Duodenal mucosa (tissue), 2 donors: ENCODE data around the gene IMMP2L.
"Not testable (repeated sequence)": the region's sequence is repeated elsewhere in the genome, so short reads cannot be mapped to it uniquely, and the experiment has no call there.

Experiments used
- H3K27ac ChIP-seq: one replicate; pipeline ENCODE4 v1.7.0; 2013; ENCODE audit warnings: low read depth, low read length
- H3K27me3 ChIP-seq, 2 donors: one replicate each; pipeline ENCODE4 v1.7.0; 2013; ENCODE audit warnings: low read length in 2 of 2, control low read depth in 1 of 2; ENCODE audit not compliant: insufficient read depth in 2 of 2, control insufficient read depth in 1 of 2
- H3K36me3 ChIP-seq, 2 donors: one replicate each; pipeline ENCODE4 v1.7.0; 2013; ENCODE audit warnings: low read length in 2 of 2, control low read depth in 1 of 2; ENCODE audit not compliant: insufficient read depth in 2 of 2, control insufficient read depth in 1 of 2
- H3K4me1 ChIP-seq, 2 donors: one replicate each; pipeline ENCODE4 v1.7.0; 2013; ENCODE audit warnings: low read length in 2 of 2, control low read depth in 1 of 2; ENCODE audit not compliant: insufficient read depth in 2 of 2, control insufficient read depth in 1 of 2
- H3K4me3 ChIP-seq, 2 donors: one replicate each; pipeline ENCODE4 v1.7.0; 2013; ENCODE audit warnings: low read length in 2 of 2, low read depth in 1 of 2
- H3K9ac ChIP-seq, 2 donors: one replicate each; pipeline ENCODE4 v1.7.0; 2013; ENCODE audit warnings: low read length in 2 of 2, low read depth in 1 of 2
- H3K9me3 ChIP-seq, 2 donors: one replicate each; pipeline ENCODE4 v1.7.0; 2013; ENCODE audit warnings: low read length in 2 of 2, control low read depth in 1 of 2; ENCODE audit not compliant: control insufficient read depth in 1 of 2

IMMP2L gene

GRCh38 chr7:111329367-111330234, 232.7 kb downstream of the IMMP2L start:
- Histone ChIP-seq H3K27ac (no peak overlapping the region), H3K4me3 (no peak overlapping the region), H3K9ac (no peak overlapping the region), H3K36me3 (no peaks in the 10 kb centered on the region), H3K9me3 (peaks cover 0 to 2% of the 10 kb centered on the region in 2 donors), H3K4me1 (no peaks in the 10 kb centered on the region), H3K27me3 (no peaks in the 10 kb centered on the region)

GRCh38 chr7:111328487-111328886, 233.8 kb downstream of the IMMP2L start:
- Histone ChIP-seq H3K4me1 (no peaks in the 10 kb centered on the region), H3K9ac (no peak overlapping the region), H3K4me3 (no peak overlapping the region), H3K27ac (no peak overlapping the region), H3K9me3 (peaks cover 0 to under 1% of the 10 kb centered on the region in 2 donors), H3K36me3 (no peaks in the 10 kb centered on the region), H3K27me3 (no peaks in the 10 kb centered on the region)

GRCh38 chr7:111324776-111325175, 237.5 kb downstream of the IMMP2L start:
- no peaks in the 10 kb centered on the region for H3K27me3 ChIP-seq
- H3K36me3 ChIP-seq: no peaks in the 10 kb centered on the region
- no peak overlapping the region for H3K27ac ChIP-seq
- no peak overlapping the region for H3K9ac ChIP-seq
- H3K4me3 ChIP-seq: no peak overlapping the region
- no peaks in the 10 kb centered on the region for H3K9me3 ChIP-seq
- H3K4me1 ChIP-seq: no peaks in the 10 kb centered on the region

DNA sequence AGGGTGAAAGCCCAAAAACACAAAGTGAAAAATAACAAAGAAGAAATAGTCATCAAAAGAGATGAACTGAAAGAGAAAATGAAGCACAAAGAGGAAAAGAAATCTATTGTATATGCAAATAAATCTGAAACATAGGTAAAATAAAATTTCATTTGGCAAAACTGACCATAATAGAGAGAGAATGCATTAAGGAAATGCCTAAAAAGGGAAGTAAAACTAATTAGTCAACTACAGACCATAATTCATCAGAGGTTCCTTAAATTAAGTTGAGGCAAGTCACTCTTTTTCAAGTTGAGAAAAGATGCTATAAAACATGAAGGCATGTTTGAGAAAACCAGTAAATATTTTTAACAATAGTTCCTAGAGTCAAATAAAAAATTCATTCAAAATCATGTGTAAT, 238.1 kb downstream of the IMMP2L start:
- no peak overlapping the region for H3K4me3 ChIP-seq
- H3K27ac ChIP-seq: no peak overlapping the region
- no peaks in the 10 kb centered on the region for H3K4me1 ChIP-seq
- no peak overlapping the region for H3K9ac ChIP-seq
- no peaks in the 10 kb centered on the region for H3K36me3 ChIP-seq
- H3K9me3 ChIP-seq: no peaks in the 10 kb centered on the region
- no peaks in the 10 kb centered on the region for H3K27me3 ChIP-seq

DNA sequence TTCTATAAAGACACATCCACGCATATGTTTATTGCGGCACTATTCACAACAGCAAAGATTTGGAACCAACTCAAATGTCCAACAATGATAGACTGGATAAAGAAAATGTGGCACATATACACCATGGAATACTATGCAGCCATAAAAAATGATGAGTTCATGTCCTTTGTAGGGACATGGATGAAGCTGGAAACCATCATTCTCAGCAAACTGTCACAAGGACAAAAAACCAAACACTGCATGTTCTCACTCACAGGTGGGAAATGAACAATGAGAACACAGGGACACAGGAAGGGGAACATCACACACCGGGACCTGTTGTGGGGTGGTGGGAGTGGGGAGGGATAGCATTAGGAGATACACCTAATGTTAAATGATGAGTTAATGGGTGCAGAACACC, 238.6 kb downstream of the IMMP2L start:
- H3K4me1 ChIP-seq, H3K9ac ChIP-seq, H3K27me3 ChIP-seq, H3K9me3 ChIP-seq, H3K4me3 ChIP-seq, H3K36me3 ChIP-seq, H3K27ac ChIP-seq: not testable (repeated sequence)

DNA sequence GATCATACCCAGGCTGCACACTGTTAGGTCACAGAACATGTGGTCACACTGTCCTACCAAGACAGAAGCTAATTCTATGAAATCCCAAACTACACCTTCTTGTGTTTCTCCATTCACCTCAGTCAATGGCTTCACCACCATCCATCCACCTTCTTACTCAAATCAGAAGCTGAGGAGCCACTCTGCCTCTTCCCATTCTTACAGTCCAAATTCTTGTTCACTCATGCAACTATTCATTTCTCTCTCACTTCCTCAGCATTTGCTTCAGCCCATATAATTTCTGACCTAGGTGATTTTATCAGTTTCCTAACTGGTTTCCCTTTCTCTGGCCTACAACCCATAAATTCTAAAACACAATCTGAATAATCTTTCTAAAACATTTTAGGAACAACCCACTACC, 242.2 kb downstream of the IMMP2L start:
- no peak overlapping the region for H3K9ac ChIP-seq
- no peak overlapping the region for H3K4me3 ChIP-seq
- no peaks in the 10 kb centered on the region for H3K36me3 ChIP-seq
- H3K27ac ChIP-seq: no peak overlapping the region
- no peaks in the 10 kb centered on the region for H3K9me3 ChIP-seq
- no peaks in the 10 kb centered on the region for H3K27me3 ChIP-seq
- H3K4me1 ChIP-seq: no peaks in the 10 kb centered on the region

- Histone ChIP-seq H3K27me3 (no peaks in the 10 kb centered on the region), H3K9me3 (no peaks in the 10 kb centered on the region), H3K4me1 (no peaks in the 10 kb centered on the region), H3K27ac (no peak overlapping the region), H3K9ac (no peak overlapping the region), H3K4me3 (no peak overlapping the region), H3K36me3 (no peaks in the 10 kb centered on the region)
These were observed 249.3 kb downstream of the IMMP2L start for GRCh38 chr7:111312966-111313365.

DNA sequence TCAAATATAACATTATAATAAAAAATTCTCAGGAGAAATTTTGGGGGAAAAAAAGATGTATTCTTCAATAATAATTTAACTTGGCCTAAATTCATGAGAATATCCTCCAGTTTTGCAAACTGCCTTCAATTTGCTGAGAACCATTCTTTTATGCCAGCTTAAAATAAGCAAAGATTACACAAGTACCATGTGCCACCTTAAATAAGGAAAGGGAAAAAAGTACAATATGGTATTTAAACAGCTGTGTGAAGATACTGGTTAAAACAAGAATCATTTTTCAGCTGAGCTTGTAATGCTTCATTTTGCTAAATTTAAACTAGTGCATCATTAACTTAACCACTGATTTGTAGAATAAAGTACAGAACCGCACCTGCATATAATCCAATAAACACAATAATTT, 253.6 kb downstream of the IMMP2L start:
- Histone ChIP-seq H3K9ac (no peak overlapping the region), H3K36me3 (no peaks in the 10 kb centered on the region), H3K4me3 (no peak overlapping the region), H3K27ac (no peak overlapping the region), H3K27me3 (no peaks in the 10 kb centered on the region), H3K4me1 (no peaks in the 10 kb centered on the region), H3K9me3 (no peaks in the 10 kb centered on the region)

- H3K9ac ChIP-seq: no peak overlapping the region
- no peaks in the 10 kb centered on the region for H3K36me3 ChIP-seq
- H3K27ac ChIP-seq: no peak overlapping the region
- no peaks in the 10 kb centered on the region for H3K4me1 ChIP-seq
- H3K27me3 ChIP-seq: no peaks in the 10 kb centered on the region
- no peak overlapping the region for H3K4me3 ChIP-seq
- no peaks in the 10 kb centered on the region for H3K9me3 ChIP-seq
These were observed 260.4 kb downstream of the IMMP2L start for GRCh38 chr7:111301891-111302290.

GRCh38 chr7:111294494-111294893, 267.8 kb downstream of the IMMP2L start:
- Histone ChIP-seq H3K9ac (no peak overlapping the region), H3K9me3 (no peaks in the 10 kb centered on the region), H3K4me3 (no peak overlapping the region), H3K4me1 (no peaks in the 10 kb centered on the region), H3K27me3 (no peaks in the 10 kb centered on the region), H3K36me3 (no peaks in the 10 kb centered on the region), H3K27ac (no peak overlapping the region)
